ENCODE measurements around the gene C21orf91. TPM values are rescaled to one million over a fixed set of nuclear protein-coding genes. Genes with fewer than 3 reads are reported as not detected.

Gene C21orf91
- total RNA-seq, 1 donor from 2014 or later, result 67.9 TPM

DNA sequence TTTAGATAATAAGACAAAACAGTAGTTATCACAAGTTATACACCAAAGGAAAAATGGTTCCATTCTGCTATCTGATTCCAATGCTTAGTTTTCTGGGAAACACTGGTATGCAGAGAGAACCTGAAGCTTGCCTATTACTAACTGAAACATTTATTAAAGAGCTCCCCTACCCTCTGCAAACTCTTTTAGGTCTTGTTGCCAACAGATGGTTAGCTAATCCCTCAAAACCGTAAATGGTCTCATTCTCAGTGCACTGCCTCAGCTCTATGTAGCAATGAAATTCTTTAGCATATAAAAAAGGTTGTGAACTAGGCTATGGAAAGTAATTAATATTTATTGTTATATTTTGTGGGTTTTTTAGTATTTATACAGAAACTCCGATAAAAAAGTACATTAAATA, 20.4 kb downstream of the C21orf91 start:
- intact Hi-C loops (cut with micrococcal nuclease), result no loop called here

DNA sequence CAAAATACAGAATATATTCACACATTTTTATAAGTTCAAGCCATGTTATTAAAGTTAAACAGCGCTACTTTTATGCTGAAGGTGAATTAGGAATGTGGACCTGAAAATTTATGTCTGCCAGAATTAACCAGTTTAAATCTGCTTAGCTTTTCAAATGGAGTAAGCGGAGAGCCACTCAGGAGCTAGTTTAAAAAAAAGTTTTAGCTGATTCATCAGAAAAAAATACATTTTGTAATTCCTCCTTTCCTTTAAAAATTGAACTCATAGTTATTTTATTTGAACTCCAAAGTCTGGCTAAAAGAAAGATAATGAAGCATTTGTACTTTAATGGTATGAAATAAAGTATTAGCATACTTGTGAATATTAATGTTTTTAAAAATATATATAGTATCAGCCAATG, 21.2 kb downstream of the C21orf91 start:
- intact Hi-C loops (cut with micrococcal nuclease), result no loop called here

DNA sequence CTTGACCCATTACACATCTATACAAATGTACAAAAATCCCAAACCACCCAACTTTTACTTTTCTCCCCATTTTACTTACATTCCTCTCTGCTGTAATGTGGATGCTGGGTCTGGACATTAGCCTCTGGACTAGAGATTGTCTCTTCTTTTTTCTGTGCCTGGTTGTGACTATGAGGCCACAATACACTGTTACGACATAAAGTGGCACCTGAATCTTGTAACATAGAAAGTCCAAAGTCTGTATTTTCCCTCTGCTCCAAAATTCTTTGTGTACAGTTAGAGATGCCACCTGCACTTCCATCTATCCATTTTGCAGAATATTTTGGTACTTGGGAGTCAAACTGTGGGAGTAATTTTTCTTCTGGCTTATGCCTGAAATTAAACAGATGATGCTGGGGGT, 22.7 kb downstream of the C21orf91 start:
- intact Hi-C loops (cut with micrococcal nuclease), result no loop called here

DNA sequence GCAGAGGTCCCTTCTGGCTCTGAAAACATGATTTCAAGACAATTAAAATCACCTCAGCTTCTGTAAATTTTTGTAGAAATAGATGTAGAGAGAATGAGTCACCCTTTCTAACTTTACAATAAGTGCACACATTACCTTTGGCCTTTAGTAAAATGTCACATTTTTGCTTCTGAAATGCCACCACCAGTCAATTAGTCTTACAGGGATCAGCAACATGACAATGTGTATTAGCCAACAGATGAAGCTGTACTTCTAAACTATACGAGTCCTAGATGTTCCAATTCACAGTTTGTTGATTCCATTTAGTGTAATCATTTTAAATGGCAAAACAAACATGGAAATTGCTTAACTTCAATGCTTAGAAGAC, 23.1 kb downstream of the C21orf91 start:
- intact Hi-C loops (cut with micrococcal nuclease), result no loop called here

DNA sequence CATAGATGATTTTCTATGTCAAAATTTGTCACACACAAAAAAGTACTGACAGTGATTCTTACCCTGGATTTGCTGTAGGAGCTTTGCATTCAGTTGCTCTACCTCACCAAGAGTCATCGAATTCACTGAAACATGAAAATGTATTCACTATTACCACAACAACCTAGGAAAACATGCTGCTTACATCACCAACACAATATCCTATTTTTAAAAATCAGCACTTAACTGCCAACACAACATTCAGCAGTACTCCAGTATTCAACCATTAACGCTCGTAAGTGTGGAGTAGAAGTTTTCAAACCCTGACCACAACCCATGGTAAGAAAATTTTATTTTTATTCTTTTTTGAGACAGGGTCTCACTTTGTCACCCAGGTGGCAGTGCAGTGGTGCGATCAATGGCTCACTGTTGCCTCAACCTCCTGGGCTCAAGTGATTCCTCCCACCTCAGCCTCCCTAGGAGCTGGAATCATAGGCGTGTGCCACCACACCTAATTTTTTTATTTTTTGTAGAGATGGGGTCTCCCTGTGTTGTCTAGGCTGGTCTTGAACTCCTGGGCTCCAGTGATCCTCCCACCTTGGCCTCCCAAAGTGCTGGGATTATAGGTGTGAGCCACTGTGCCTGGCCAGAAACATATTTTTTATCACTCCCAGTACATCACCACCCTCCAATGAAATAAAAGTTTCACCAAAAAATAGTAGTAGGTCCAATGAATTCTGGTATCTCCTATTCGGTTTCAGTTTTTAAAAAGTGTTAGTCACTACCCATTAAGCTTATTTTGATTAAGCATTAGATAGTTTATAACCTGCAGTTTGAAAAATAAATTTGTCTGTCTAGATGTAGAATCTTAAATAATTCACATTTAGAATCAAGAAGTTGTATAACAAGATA, 23.8 kb downstream of the C21orf91 start:
- intact Hi-C loops (cut with micrococcal nuclease), result loop anchor here (2.0 kb wide), 1 partner anchor 15 kb away; no protein-coding TSS in a partner anchor

DNA sequence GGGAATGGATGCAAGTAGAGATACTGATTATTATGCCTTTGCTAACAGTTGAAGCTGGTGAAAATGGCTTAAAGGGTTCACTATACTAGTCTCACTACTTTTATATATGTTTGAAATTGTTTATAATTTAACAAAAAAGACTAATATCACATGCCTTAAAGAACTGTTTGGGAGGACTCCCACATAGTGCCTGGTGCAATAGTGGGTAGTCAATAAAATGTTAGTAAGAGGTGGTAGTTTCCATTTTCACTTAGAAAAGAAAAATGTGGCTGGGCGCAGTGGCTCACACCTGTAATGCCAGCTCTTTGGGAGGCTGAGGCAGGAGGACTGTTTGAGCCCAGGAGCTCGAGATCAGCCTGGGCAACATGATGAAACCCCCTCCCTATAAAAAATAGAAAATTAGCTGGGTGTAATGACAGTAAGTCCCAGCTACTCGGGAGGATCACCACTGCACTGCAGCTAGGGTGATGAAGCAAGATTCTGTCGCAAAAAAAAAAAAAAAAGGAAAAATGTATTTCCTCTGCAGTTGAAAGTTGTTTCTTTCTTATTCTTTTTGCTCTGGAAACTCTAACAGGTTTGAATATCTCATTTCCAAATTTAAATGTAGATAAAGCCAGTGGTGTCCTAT, 24.5 kb downstream of the C21orf91 start:
- intact Hi-C loops (cut with micrococcal nuclease), result loop anchor here (1.0 to 5.0 kb wide), 4 partner anchors 14 to 458 kb away; no protein-coding TSS in a partner anchor

DNA sequence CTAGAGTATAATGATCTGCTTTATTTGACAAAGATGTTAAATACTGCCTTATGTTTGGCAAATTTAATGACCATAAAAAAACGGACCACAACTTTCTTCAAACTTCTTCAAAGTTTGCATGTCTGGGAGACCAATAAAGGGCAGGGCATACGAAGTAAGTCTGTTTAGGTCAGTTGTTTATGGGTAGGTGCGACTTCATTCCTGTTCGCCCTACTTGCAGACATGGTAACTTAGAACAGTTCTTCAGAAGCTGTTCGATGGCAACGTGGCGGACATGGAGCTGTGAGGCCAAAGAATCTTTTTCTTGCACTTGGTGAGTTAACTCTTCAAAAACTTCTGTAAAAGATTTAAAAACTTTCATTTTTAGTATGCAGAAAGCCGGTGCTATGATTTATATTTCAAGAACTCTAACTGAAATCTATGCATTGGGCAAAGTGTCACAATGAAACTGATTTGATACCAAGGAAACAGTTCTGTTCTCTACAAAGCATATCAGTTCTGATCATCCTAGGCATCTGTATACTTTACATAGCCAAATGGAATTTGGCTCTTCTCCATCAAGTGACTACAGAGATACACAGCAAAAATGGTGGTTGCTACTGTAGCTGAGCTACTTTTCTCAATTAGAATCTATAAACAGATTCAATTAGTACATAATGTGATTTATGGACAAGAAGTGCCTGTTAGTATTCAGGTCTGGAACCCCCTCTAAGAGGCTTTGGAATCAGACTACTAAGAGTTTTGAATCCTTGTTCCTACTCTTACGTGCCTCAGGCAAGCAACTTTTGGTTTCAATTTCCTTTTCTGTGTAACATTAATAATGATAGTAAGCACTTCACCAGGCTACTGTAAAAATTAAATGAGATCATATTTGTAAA, 25.7 kb downstream of the C21orf91 start:
- intact Hi-C loops (cut with micrococcal nuclease), result loop anchor here (1.0 to 5.0 kb wide), 5 partner anchors 9 to 459 kb away; no protein-coding TSS in a partner anchor

DNA sequence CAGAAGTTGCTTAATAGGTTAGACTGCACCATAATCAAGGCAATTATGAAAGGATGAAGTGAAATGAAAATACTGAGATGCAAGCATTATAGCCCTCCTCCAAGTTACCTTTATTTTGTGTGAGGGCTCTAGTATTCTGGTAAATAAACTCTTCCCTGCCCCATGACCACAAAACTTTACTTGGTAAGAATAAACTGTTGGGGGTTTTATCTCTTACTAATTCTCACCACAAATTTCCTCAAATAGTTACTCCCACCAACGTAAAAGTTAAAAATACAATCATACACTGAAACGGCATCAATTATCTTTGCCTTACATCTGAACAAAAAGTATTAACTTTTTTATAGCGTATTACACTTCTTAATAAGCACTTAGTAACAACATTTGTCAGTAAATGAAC, 29.5 kb downstream of the C21orf91 start:
- intact Hi-C loops (cut with micrococcal nuclease), result loop anchor here (1.0 to 5.0 kb wide), 4 partner anchors 7 to 463 kb away; partner anchors contain the start of gene CXADR

DNA sequence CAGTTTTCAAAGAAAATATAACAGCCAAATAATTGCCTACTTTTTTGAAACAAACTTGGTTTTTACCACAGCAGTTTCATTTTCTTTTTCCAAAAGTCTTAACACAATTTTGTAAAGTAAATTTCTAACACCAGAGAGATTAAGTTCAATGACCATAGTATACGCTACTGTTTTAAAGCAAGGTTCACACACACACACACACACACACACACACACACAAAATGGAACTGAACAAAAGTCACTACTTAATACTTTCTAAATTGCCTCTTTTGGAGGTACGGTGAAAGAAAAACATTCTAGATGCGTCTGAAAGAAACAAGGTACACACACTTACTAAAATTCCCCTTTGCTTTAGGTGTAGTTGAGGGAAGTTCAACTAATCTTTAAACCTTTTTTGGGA, 30.1 kb downstream of the C21orf91 start:
- intact Hi-C loops (cut with micrococcal nuclease), result loop anchor here (1.0 to 5.0 kb wide), 2 partner anchors 31 to 277 kb away; partner anchors contain the start of gene CXADR

DNA sequence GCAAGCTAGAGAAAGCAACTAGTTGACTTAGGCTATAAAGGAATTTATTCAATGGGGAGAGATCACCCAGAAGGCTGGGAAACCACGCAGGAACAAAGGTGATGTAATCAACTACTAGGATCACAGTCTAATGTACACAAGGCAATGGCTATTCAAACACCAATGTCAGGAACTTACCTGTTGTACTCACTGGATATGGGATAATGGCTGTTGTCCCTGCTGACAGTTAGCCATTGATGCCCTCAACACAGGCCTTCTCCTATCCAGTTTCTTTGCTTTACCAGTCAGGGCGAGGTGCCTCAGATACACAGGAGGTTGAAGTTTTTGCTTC, 32.3 kb downstream of the C21orf91 start:
- intact Hi-C loops (cut with micrococcal nuclease), result loop anchor here (5.0 kb wide), 1 partner anchor 275 kb away; the partner anchor contains the start of gene CXADR

DNA sequence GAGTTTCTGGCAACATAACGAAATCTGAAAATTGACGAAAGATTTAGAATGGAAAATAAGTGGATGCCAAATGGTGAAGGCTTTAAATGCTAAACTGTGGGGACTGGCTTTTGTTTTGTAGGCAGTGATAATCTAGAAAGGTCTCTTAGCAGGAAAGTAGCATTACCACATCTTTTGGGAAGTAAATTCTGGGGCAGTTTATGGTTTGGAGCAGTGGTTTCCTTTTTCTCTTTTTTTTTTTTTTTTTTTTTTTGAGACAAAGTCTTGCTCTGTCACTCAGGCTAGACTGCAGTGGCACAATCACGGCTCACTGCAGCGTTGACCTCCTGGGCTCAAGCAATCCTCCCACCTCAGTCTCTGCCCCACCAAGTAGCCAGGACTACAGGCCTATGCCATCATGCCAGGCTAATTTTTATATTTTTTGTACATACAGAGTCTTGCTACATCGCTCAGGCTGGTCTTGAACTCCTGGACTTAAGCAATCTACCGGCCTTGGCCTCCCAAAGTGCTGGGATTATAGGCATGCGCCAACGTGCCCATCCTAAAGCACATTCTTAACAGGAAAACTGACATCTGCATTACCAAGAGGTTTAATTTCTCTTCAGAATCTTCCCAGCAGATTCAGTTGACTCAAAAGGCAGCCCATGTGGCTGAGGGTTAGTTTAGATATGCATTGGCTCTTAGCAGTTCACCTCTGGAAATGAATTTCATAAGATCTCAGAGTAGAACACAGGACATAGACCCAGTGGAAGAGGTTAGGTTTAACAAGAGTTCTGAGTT, 32.9 kb downstream of the C21orf91 start:
- intact Hi-C loops (cut with micrococcal nuclease), result loop anchor here (5.0 kb wide), 1 partner anchor 274 kb away; the partner anchor contains the start of gene CXADR

DNA sequence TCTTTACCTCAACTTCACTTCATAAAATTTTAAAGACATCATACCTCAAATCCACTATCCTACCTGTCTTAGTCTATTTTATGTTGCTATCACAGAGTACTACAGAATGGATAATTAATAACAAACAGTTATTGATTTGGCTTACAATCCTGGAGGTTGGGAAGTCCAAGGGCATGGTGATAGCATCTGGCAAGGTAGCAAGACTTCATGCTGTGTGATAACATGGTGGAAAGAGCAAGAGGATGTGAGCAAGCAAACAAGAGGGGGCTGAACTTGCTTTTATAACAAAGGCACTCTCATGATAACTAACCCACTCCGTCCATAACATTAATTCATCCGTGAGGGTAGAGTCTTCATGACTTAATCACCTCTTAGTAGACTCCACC, 33.8 kb downstream of the C21orf91 start:
- intact Hi-C loops (cut with micrococcal nuclease), result loop anchor here (2.0 to 5.0 kb wide), 2 partner anchors 117 to 273 kb away; partner anchors contain the start of gene CXADR

DNA sequence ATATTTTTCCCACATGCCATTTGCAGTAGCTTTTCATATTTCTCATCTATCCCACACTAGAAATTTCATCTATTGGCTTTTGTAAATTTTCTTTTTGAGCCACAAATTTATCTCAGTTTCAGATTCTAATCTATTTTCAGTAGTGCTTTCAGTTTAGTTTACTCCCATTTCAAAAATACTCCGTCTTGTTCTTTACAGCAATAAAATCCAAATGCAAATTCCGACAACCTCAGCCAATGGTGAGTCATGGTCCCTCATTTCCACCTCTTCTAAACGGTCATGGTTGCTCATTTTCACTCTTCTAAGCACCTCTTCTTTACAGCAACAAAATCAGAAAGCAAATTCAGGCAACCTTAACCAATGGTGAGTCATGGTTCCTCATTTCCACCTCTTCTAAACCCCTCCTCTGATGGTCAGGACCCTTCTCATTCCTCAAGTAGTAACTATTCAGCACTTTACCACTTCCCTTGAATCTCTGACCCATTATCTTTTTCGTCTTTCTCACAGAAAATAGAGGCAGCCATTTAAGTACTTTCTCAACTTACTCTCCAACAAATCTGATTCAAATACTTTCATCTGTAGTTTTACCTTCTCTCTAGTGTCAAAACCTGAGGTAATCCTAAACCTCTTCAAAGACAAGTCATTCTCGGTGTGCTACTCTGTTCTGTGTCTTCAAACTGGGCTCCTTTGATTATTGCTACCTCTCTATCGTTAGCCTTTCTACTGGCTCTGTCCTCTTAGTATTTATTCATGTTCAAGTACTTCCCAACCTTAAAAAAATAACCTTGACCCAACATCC, 34.4 kb downstream of the C21orf91 start:
- intact Hi-C loops (cut with micrococcal nuclease), result loop anchor here (1.0 to 5.0 kb wide), 7 partner anchors 8 to 273 kb away; partner anchors contain the start of gene CXADR

DNA sequence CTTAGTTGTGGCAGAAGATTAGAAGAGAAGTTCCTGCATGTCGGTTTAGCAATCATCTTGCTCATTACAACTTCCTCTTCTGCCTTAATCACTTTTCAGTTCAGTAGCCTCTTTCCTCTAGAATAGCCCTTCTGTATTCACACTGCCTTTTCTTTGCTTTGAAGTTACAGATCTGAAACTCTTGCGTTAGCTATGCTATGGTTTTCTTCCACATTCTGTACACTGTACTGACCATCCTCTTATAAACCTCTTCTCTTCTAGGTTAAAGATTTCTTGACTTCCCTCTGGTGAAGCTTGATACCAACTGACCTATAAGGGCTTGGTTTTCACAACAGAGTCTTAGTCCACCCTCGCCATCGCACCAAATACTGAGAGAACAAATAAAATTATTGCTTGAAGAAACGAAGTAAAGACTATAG, 35.0 kb downstream of the C21orf91 start:
- intact Hi-C loops (cut with micrococcal nuclease), result loop anchor here (1.0 to 5.0 kb wide), 6 partner anchors 8 to 173 kb away; no protein-coding TSS in a partner anchor

DNA sequence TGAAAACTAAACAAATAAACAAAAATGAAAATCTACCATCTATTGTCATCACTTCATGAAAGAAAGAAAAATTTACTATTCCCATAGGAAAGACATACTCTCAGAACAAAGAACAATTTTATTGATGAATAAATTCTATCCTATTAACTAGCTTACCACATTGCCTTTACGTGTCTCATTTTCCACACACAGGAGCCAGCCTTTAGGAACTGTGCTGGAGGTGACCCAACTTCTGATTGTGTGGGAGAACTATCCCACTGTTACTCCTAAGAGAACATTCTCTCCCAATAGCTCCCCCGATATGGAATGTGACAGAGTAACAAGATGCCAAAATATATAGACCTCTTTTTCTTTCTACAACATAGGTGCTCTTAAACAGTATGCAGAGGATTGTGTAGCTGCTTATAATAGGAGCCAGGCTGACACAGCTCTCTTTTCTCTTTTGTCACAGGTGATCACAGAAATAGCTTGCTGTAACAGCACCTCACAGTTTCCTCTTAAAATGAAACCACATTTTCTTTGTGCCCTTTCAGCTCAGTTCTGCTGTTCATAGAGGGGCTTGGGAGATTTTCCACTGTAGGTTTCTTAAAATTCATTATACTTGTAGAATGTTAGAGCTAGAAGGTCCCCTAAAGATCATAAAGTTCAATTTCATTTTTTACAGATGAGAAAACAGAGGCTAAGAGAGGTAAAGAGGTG, 35.5 kb downstream of the C21orf91 start:
- intact Hi-C loops (cut with micrococcal nuclease), result loop anchor here (1.0 to 5.0 kb wide), 6 partner anchors 7 to 172 kb away; no protein-coding TSS in a partner anchor

DNA sequence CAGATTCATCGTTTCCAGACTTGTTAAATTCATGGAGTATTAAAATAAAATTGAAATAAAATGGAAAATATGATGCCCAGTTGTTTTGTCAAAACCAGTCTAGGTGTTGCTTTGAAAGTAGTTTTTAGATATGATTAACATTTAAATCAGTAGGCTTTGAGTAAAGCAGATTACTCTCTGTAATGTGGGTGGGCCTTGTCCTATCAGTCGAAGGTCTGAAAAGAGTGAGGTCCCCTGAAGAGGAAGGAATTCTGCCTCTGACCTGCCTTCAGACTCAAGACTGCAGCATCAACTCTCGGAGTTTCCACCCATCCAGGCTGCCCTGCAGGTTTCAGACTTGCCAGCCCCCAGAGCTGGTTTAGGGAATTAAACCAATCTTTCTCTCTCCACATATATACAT, 36.2 kb downstream of the C21orf91 start:
- intact Hi-C loops (cut with micrococcal nuclease), result loop anchor here (5.0 kb wide), 1 partner anchor 51 kb away; no protein-coding TSS in a partner anchor

DNA sequence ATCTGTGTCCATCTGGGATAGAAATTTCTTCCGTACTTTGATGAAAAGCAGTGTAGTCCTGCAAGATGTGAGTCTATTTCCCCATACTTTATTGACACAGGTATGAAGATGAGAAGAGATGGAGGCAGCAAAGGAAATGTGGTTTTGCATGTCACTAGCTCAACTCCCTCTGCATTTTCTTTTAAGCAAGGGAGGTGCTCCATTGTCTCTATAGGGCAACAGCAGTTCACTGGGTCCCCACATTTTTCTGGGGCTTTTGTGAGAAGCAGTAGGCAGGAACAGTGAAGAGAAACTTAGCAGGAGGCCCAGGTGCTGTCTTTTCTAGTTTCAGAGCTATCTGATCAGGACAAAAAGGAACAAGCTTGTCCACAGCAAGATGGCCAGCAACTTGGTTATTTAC, 37.1 kb downstream of the C21orf91 start:
- intact Hi-C loops (cut with micrococcal nuclease), result loop anchor here (1.0 to 5.0 kb wide), 2 partner anchors 8 to 50 kb away; no protein-coding TSS in a partner anchor

DNA sequence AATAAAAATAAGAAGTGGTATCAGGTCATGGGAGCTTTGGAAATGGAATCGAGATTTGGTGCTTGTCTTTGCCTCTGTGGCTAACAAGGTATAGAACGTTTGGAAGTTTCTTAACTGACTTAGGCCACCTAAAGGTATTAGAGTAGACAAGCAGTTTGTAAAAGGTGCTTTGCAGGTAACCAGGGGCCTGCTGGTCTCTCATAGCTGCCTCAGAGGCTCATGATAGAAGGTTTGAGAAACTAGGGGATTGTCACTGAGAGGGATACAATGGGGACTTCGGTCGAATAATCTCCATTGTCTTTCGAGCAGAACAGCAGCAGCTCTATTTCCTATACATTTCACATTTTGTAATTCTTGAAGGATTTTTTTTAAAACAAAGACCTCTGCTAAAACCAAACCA, 37.6 kb downstream of the C21orf91 start:
- intact Hi-C loops (cut with micrococcal nuclease), result loop anchor here (2.0 to 5.0 kb wide), 2 partner anchors 13 to 49 kb away; no protein-coding TSS in a partner anchor
